HG03575 (cell line): ENCODE results near the gene SELENOS.

Source experiments
- ATAC-seq: cut with Tn5 transposase; IDR thresholded peaks from one replicate; pipeline ENCODE4 v1.9.1; 2021; ENCODE audit not compliant: unreplicated experiment, insufficient number of reproducible peaks, low FRiP score; ENCODE audit errors: extremely low read depth

SELENOS gene, protein sequence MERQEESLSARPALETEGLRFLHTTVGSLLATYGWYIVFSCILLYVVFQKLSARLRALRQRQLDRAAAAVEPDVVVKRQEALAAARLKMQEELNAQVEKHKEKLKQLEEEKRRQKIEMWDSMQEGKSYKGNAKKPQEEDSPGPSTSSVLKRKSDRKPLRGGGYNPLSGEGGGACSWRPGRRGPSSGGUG

DNA sequence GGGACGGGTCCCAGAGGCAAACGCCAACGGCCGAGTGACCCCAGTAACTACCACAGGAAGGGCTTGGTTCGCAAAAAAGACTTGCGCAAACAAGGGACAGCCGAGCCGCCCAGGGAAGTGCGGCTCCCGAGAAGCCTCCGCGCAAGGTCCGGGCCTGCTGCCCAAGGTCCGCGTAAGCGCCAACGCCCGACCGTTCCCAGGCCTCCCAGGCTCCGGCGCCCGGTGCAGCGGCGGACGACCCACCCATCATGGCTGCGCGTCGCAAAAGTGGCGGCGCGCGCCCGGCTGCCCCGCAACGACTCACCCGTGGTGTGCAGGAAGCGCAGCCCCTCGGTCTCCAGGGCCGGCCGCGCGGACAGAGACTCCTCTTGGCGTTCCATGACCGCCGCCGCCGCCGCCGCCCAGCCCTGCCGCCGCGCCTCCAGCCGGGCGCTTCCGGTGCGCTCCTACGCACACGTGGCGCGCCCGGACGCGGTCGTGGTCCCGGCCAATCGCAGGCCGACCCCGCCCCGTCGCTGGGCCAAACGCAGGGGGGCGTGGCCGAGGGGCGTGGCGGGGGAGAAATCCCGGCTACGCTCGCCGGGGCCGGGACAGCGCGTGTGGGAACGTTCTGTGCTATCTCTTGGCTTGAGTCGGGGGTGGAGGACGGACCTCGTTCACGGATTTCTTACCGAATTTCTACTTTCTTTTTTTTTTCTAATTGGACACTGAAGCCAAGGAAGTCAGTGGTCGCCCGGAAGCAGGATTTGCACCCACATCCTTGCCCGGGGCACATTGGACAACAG lies at the start of gene SELENOS:
SELENOS (minus strand) TSS at position 448 of the 785 bp plus-strand sequence; CDS start at position 380, 68 bp downstream.
- no peak for ATAC-seq

DNA sequence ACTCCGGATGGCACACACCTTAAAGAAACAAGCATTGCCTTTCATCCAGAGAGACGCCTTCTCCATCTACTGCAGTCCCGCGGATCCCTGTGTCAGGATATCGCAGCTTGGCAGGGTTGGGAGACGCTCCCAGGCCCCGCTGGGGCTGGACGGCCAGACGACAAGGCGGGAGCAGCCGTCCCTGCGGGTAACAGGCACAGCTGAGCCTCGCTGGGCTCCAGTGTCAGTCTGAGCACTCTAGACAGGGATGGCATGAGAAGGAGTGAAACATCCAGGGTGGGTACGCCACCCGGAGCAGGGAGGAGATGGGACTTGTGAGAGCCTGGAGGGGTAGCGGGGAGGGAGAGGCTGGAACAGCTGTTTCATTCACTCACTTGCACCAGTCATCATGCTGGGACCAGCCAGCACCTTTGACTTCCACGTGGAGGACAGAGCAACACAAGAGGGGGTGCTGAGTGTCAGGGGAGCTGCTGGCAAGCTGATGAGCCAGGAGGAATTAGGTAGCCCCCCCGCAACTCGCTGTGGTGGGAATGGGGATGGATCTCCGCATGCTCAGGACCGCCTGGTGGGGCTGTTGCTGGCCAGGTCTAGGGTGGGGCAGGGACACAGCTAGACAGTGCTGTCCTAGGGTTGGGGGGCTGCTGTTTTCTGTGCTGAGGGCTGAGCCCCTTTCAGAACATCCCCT lies 49.3 kb upstream of the SELENOS start:
- ATAC-seq, result no peak

DNA sequence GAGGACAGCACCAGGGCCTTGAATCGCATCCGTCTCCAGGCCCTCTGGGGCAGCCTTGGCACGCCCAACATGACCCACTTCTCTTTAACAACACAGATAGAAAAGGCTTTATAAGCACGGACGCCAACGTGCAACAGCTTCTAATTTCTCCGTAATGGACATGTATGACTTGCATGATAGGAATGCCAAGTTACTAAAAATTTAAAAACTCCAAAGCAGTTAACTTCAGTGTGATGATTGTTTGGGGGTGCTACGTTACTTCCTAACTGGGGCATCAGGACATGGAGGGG lies 48.7 kb upstream of the SELENOS start:
- no peak for ATAC-seq

DNA sequence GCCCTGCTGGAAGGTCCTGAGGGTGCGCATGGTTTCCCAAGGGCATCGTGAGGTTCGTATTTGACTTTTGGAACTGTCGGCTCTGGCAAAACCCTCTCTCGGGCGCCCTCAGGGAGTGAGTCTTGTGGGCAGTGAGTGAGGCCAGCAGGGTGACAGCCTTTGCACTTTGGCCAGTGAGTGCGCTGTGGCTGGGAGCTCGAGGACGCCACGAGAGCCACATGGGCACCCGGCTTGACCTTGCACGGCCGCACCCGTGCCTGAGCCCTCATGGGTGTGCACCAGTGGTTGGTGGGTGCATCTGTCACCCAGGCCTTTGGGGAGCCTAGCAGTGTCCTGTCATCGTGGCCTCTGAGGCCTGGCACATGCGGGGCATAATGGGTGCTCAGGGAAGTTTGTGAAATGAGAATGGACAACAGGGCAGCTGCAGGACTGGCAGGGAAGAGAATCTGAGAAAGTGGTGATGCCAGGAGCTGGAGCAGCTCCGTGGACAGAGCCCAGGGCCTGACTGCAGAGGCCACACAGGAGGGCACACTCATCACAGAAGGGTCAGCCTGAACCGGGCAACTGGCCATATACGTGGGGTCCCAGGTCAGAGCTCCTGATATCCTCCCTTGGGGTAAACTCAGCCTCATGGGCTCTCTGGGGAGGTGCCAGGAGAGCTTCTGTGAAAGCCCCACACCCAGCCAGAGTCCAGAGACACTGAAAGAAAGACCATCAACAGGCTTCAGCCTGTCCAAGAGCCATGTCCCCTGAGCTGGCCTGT lies 48.2 kb upstream of the SELENOS start:
- ATAC-seq, result no peak

DNA sequence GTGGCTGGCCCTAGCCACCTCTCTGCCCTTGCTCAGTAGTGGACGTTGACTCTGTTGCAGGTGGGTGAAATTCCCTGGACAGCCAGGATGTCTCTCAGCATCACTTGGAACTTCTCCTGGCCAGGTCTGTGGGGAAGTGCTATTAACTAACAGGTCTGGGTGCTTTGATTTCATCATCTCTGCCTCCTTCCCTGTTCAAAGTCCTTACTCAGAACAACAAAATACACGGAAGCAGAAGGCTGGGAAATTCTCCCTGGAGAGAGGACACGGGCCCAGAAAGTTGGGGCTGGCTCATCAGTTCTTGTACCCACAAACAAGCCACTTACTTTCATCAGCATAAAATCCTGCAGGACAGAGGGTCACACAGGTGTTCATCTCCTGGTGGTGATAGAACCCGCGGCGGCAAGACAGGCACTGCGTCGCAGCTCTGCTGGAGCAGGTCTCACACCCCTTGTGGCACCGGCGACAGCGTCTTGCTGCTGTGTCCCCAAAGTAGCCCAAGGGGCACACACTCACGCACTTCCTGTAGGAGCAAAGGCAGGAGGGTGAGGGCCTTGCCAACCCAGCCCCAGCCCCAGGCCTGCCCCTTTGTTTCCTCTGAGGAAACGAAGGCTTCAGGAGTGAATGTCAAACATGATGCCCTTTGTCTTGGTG lies 47.4 kb upstream of the SELENOS start:
- ATAC-seq, result no peak

DNA sequence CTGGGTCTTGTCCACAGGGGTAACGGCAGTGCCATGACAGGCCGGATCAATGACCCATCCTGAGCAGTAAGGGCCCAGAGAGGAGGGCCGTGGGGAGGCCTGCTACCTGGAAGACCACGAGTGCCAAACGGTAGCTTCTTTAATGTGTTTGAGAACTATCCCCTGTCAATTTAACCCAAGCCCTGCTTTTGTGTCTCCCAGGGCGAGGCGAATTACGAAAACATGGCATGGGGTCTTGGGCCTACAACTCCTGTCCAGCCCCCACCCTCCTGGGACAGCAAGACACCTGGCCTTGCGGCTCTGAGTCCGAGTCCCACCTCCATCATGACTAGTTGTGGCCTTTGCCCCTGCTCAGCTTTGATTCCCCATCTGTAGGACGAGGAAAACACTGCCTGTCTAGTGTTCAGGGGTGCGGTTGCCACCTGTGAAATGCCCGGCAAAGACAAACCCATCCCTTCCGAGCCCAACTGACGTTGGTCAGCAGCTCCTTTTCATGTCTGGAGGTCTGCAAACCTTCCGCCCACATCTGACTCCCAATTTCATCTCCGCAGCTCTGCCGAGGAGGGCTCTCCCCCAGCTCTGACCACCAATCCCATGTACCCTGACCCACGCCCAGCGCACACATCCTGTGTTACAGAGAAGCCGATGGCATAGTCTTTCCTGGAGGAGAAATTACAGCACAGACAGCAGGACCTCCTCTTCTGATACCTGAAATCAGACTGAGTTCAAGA lies 46.7 kb upstream of the SELENOS start:
- no peak for ATAC-seq

DNA sequence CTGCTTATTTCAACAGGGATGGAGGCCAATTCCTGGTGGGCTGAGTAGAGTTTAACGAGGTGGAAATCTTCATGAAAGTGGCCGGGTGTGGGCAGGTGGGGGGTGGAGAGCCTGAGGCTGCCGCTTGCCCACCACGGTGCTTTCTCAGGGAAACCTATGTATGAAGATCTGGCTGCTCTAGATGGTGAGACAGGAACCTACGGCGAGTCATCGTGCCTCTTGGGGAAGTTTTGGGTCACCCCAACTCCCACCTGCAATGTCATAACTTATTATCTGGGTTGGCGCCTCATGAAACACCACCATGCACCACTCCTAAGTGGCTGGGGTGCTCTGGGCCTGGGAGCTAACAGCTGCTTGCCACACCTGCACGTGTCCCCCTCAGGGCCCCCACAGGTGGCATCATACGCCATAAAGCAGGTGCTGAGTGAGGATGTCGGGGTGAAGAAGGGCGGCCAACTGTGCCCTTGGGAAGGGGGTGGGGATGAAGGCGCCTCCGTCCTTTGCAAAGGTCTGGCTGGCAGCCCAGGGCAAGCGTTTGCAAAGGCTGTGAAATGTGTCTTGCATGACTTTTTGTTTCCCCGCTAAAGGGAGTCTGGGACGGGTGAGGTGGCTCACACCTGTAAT lies 45.7 kb upstream of the SELENOS start:
- ATAC-seq, result no peak

DNA sequence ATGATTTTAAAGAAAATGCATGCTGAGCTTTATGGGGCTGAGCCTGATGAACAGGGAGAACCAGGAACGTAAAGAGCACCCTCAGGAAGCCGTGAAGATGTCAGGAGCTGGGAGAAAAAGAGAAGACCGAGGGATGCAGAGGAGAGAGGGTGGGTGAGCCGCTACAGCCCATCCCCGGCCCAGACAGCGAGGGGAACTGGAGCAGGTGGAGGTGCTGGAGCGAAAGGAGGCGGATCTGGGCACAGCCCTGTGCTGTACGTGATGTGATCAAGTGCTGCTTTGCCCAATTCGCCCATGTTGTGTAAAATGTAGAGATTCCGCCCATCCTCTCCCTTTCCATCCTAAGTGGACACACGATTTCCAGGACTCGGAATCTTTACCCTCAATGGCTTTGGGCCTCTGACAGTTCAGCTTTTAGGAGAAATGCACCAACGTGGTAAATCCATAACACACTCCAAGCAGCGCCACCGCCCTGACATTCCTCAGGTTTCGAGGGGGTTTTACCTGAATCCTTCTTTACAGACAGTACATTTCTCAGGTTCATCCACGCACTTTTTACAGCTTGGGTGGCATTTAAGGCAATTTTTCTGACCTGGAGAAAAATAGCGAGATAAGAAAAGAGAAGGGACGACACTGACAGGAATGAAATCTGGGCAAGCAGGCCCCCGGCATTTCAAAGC lies 44.9 kb upstream of the SELENOS start:
- ATAC-seq, result no peak

DNA sequence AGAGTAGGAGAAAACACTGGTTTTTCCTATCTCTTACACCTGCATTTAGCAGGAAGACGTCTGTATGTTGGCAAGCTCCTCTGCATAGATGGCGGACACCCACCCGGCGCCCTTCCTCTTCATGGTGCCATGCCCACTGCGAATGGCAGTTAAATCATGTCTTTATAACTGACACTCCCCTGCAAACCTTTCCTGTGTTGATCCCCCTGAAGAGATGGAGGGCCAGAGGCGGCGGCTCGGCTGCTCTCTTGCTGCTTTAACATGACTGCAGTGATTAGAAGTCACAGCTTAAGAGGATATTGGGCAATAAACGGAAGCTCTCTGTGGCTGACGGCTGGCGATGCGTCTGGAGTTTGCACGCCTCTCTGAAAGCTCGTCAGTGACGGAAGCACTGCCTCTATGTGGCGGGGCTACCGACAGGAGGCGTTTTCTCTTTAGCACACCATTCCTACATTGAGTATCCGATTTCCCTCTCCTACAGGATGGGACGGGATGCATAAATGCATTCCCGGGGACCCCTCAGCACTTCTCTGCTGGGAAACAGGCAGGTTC lies 43.3 kb upstream of the SELENOS start:
- no peak for ATAC-seq

DNA sequence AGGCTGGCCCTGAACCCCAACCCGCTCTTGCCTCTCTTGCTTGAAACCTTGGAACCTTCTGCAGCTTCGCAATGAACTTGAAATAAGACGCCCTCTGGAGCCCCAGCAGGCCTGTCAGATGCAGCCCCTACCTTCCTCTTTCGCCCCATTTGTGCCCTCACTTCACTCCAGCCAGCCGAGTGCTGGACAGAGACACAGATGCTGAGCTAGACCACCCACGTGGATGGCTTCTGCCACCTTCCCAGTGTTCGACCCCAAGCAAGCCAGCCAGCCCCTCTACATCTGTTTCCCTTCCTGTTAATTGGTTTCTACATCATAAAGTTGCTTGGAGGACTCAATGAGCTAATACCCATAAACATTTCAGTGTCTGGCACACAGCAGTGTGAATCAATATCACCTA lies 41.6 kb upstream of the SELENOS start:
- no peak for ATAC-seq

DNA sequence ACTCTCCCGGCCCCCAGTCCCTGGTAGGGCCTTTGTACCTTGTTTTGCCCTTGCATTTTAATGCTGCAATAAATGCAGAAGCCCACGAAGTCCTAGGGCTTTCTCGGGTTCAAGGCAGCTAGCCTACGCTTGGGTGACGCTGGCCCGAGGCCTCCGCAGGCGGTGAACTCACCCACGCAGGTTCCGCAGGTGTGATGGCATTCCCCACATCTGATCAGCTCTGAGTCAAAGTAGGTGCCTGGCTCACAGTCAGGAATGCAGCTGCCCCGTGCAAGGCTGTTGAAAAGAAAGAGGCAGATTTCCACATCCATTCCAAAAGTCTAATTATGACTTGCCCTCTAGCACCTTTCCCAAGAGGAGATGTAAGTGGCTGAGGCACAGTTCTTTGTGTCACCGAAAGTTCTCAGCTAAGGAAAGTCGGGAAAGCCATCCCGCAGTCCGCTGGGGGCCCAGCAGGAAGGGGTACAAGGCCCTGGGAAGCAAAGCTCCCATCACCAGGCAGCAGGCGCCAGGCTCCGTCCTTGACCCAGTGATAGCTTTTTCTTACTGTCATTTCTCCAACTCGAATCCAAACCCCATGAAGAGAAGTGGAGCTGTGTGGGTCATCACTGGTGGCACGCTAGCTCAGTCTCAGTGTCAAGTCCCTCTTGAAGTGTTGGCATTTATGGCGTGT lies 41.0 kb upstream of the SELENOS start:
- ATAC-seq, result no peak

DNA sequence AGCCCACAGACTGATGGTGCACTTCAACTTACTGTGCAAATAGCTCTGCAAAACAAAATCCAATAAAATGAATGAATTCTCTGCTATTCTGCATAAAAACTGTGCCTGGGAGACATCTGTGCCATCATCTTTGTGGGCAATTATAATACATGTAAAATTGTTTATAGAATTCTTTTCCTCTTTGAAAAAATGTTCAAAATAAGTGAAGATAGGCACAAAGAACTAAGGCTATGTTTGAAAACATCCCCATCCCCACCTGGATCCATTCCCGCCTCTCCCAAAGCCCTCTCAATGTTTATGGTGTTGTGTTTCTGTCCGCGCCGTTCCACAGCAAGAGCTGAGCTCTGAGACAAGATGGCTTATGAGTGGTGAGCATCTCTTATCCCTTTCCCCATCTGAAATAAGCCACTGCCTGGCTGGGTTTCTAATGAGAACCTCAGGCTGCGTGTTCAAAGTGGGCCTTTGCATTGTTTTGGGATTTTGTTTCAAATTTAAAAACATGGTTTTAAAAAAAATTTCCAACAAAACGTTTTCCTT lies 40.1 kb upstream of the SELENOS start:
- ATAC-seq, result no peak

DNA sequence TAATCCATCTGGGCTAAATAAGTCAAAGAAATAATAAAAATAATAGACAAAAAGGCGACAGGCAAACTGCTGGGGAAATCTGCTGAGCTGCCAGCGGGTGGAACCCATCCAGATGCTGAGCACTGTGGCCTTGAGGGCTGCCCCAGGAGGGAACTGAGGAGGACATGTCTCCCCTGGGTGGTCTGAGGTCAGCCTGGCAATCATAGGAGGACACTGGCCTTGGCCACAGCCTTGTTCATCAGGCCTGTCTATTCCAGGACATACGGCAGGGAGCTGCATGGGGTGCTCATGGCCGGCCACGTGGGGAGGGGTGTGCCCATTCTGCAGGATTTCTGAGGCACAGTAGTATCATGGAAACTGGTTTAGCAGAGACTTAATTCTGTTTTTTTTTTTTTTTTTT lies 39.2 kb upstream of the SELENOS start:
- ATAC-seq, result no peak

DNA sequence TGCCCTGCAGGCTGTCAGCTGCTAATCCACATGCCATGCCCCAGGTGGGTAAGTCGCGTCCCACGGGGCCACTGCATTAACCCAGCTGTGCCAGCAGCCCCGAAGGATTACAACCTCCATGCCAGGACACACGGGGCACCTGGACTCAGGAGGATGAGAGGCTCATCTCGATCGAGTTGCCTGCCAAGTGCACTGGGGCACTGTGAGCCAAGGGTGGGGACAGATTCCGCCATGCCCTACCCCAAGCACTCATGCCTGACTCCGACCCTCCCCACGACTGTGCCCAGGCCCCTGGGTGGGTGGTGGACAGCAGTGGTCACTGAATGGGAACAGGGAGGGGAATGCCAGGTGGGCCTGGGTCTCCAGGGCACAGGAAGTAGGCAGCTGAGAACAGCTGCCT lies 38.5 kb upstream of the SELENOS start:
- ATAC-seq, result no peak

DNA sequence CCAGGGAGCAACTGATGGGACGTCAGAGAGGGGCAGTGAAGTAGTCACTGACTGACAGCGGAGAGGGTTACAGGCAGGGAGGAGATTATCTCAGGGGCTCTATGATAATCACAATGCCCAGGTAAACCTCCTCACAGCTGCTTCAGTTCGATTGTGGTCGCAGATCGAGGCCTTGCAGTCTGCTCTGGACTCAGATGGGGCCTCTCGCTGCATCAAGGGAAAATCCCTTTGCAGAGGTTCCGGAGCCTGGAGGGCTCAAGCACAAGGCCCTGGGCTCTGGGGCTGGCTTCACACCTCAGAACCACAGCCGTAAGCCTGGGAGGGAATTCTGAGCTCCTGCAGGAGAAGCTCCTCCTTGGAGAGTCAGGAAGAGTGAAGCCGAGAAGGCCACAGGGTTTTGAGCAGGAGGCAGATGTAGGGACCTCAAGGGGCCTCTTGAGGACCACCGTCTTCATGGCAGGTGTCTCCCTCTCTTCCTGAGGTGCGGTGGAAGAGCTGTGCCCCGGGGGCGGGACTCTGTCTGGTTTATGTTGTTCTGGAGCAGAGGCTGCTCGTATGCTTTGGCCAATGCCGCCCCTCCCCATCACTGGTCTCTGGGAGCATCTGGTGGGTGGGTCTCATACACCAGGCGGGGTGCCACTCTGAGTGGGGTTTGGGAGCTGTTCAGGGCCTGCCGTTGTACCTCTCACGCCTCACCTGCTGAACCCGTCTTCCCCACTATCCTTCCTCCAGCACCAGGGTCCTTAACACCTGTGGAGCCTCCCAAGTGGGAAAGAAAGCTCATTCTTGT lies 37.2 kb upstream of the SELENOS start:
- ATAC-seq, result no peak
